Hepatocyte (in vitro differentiated cells): Measurements from ENCODE around the gene MGAT4A. TPM values are rescaled to one million over a fixed set of nuclear protein-coding genes. Genes with fewer than 3 reads are reported as not detected.

Experiments used
- DNase-seq: peaks from one replicate; pipeline ENCODE4 v3.0.0-alpha.2; 2016; ENCODE audit warnings: low spot score
- H2AFZ ChIP-seq: fragments of 200-600 bp; sonication (generic); 2 replicates; pipeline ENCODE4 v1.6.0; 2016; ENCODE audit warnings: antibody characterized with exemption, mild to moderate bottlenecking
- H3K27ac ChIP-seq: fragments of 200-600 bp; sonication (generic); 2 replicates; pipeline ENCODE4 v1.5.1; 2016; ENCODE audit warnings: mild to moderate bottlenecking
- H3K27me3 ChIP-seq: fragments of 200-600 bp; sonication (generic); 2 replicates; pipeline ENCODE4 v1.6.1; 2016
- H3K36me3 ChIP-seq: fragments of 200-600 bp; sonication (generic); replicated peaks from 2 replicates; pipeline ENCODE4 v1.5.1; 2016; ENCODE audit warnings: low read depth; ENCODE audit not compliant: insufficient read depth
- H3K4me1 ChIP-seq: fragments of 200-600 bp; sonication (generic); 2 replicates; pipeline ENCODE4 v1.5.1; 2016; ENCODE audit warnings: mild to moderate bottlenecking, moderate library complexity; ENCODE audit not compliant: insufficient read depth
- H3K4me2 ChIP-seq: fragments of 200-600 bp; sonication (generic); 2 replicates; pipeline ENCODE4 v1.6.0; 2016
- H3K4me3 ChIP-seq: fragments of 200-600 bp; sonication (generic); 2 replicates; pipeline ENCODE4 v1.5.1; 2016; ENCODE audit warnings: mild to moderate bottlenecking
- H3K79me2 ChIP-seq: fragments of 200-600 bp; sonication (generic); 2 replicates; pipeline ENCODE4 v1.6.0; 2017; ENCODE audit warnings: mild to moderate bottlenecking
- H3K9me2 ChIP-seq: fragments of 200-600 bp; sonication (generic); replicated peaks from 2 replicates; pipeline ENCODE4 v1.6.0; 2017; ENCODE audit warnings: mild to moderate bottlenecking; ENCODE audit not compliant: insufficient read depth
- H3K9me3 ChIP-seq: fragments of 200-600 bp; sonication (generic); 2 replicates; pipeline ENCODE4 v1.5.1; 2016; ENCODE audit warnings: low read depth, mild to moderate bottlenecking
- H4K20me1 ChIP-seq: fragments of 200-600 bp; sonication (generic); 2 replicates; pipeline ENCODE4 v1.6.0; 2016; ENCODE audit warnings: mild to moderate bottlenecking; ENCODE audit not compliant: insufficient read depth, poor library complexity, severe bottlenecking
- EZH2 ChIP-seq: fragments of 200-600 bp; sonication (generic); IDR thresholded peaks from 2 replicates; pipeline ENCODE4 v1.6.1; 2016; ENCODE audit warnings: antibody characterized with exemption, mild to moderate bottlenecking, borderline replicate concordance
- EZH2phosphoT487 ChIP-seq: fragments of 200-600 bp; sonication (generic); IDR thresholded peaks from one replicate; pipeline ENCODE4 v1.6.1; 2018; ENCODE audit warnings: antibody characterized with exemption, mild to moderate bottlenecking, low read depth, moderate library complexity; ENCODE audit not compliant: unreplicated experiment, severe bottlenecking
- WGBS: methylation state at CpG from one replicate; pipeline ENCODE4 v1.1.6; 2016; ENCODE audit warnings: low lambda C conversion rate; ENCODE audit errors: missing lambda C conversion rate; 5-methylcytosine and 5-hydroxymethylcytosine counted together
- polyA plus RNA-seq: library from polyadenylated mRNA; unstranded; fragments of >200 nt; fragmentation: Nextera tagmentation; extraction: Ambion mirVana; gene quantifications from 2 replicates; pipeline ENCODE4 v1.2.1, GENCODE V29; 2016
- total RNA-seq: library from RNA; depleted of rRNA; stranded (reverse); fragments of >200 nt; gene quantifications from 2 replicates; pipeline ENCODE4 v1.2.3, GENCODE V29; 2014
- TF ChIP-seq, protein P1 (sequence below): fragments of 200-600 bp; sonication (generic); IDR thresholded peaks from 2 replicates; pipeline ENCODE4 v1.5.1; 2016; ENCODE audit warnings: antibody characterized with exemption, mild to moderate bottlenecking; ENCODE audit not compliant: poor library complexity

The MGAT4A gene
- total and polyA plus RNA-seq, 2 experiments from 2014 or later: 10.1 to 21.6 TPM

DNA sequence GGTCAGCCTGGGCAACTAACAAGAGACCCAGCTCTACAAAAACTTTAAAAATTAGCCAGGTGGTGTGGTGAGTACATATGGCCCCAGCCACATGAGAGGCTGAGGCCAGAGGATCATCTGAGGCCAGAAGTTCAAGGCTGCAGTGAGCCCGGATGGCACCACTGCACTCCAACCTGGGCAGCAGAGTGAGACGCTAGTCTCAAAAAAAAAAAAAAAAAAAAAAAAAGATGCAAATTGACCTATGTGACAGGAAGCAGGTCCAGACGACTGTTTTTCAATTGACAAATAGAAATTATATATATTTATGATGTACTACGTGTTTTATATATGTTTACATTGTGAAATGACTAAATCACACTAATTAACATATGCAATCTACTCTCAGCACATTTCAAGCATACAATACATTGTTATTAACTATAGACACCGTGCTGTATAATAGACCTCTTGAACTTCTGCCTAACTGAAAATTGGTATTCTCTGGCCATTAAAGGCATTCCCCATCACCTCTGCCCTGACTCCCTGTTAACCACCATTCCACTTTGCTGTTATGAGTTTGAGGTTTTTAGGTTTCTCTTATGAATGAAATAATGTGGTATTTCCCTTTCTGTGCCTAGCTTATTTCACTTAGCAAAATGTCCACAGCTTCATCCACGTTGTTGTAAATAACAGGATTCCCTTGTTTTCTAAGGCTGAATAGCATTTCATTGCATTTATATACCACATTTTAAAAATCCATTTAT lies 32.4 kb upstream of the MGAT4A start:
- Histone ChIP-seq H3K4me2 (no peak overlapping the region), H3K27me3 (no peaks in the 10 kb centered on the region), H3K9me3 (no peaks in the 10 kb centered on the region), H3K36me3 (no peaks in the 10 kb centered on the region), H3K4me3 (no peak overlapping the region), H3K27ac (no peak overlapping the region), H3K79me2 (no peaks in the 10 kb centered on the region), H2AFZ (no peak overlapping the region), H3K9me2 (no peaks in the 10 kb centered on the region), H3K4me1 (peaks cover 2% of the 10 kb centered on the region), H4K20me1 (no peaks in the 10 kb centered on the region)
- WGBS: 90% methylated on average over 5 of the region's 6 CpGs
- no peak for TF ChIP-seq EZH2
- DNase-seq: no peak

DNA sequence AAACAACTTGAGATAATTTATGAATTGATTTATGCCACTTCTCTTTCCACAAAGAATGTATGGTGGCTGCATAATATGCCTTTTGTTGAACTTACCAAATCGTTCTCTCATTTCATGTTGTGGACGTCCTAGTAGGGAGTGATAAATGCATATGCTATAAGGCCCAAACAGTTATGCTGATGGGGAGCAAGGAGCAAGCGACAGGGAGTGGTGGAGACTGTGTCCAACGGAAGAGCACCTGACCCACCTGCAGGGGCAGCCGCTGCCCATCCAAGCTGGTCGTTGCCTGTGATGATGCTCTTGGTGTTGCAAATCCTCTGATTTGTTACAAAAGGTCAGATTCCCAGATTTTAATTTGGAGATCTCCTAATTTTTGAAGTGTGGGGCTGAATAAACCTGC lies 31.0 kb upstream of the MGAT4A start:
- no peaks in the 10 kb centered on the region for H3K9me2 ChIP-seq
- H3K9me3 ChIP-seq: no peaks in the 10 kb centered on the region
- H3K27me3 ChIP-seq: no peaks in the 10 kb centered on the region
- no peaks in the 10 kb centered on the region for H3K79me2 ChIP-seq
- H3K4me3 ChIP-seq: no peak overlapping the region
- DNase-seq: no peak
- H3K4me1 ChIP-seq: peaks cover 2% of the 10 kb centered on the region
- no peak overlapping the region for H3K4me2 ChIP-seq
- TF ChIP-seq EZH2phosphoT487: no peak
- TF ChIP-seq, protein P1, sequence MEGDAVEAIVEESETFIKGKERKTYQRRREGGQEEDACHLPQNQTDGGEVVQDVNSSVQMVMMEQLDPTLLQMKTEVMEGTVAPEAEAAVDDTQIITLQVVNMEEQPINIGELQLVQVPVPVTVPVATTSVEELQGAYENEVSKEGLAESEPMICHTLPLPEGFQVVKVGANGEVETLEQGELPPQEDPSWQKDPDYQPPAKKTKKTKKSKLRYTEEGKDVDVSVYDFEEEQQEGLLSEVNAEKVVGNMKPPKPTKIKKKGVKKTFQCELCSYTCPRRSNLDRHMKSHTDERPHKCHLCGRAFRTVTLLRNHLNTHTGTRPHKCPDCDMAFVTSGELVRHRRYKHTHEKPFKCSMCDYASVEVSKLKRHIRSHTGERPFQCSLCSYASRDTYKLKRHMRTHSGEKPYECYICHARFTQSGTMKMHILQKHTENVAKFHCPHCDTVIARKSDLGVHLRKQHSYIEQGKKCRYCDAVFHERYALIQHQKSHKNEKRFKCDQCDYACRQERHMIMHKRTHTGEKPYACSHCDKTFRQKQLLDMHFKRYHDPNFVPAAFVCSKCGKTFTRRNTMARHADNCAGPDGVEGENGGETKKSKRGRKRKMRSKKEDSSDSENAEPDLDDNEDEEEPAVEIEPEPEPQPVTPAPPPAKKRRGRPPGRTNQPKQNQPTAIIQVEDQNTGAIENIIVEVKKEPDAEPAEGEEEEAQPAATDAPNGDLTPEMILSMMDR: no peak
- TF ChIP-seq EZH2: no peak
- WGBS: 89% methylated on average over 6 of the region's 6 CpGs
- H4K20me1 ChIP-seq: no peaks in the 10 kb centered on the region
- no peak overlapping the region for H3K27ac ChIP-seq
- H2AFZ ChIP-seq: no peak overlapping the region
- H3K36me3 ChIP-seq: no peaks in the 10 kb centered on the region

DNA sequence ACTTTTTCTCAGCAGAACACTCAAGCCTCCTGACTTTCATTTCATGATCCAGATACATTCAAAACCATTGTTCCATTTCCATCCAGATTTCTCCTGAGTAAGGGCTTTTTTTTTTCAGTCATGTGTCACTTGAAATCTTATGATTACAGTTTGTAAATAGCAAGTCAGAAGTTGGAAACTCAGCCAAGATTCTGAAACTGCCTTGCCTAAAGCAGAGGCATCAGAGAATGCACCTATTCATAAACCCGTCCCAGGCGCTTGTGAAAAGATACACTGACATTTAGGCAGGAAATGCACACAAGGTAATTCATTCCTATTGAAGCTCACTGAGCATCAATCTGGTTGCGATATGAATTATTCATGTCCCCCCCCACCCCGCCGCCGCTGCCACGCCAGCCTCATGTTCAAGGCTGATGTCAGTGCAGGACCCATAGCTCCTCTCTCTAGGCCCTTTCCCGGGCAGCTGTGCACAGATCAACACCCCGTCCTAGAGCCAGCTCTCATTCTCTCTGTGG lies 30.4 kb upstream of the MGAT4A start:
- no peak overlapping the region for H3K4me2 ChIP-seq
- H3K9me3 ChIP-seq: no peaks in the 10 kb centered on the region
- no peaks in the 10 kb centered on the region for H4K20me1 ChIP-seq
- no peaks in the 10 kb centered on the region for H3K9me2 ChIP-seq
- no peak for DNase-seq
- H3K4me1 ChIP-seq: peaks cover 2% of the 10 kb centered on the region
- 83% methylated on average over 9 of the region's 9 CpGs for WGBS
- H3K4me3 ChIP-seq: no peak overlapping the region
- H3K79me2 ChIP-seq: no peaks in the 10 kb centered on the region
- H3K36me3 ChIP-seq: no peaks in the 10 kb centered on the region
- no peak overlapping the region for H2AFZ ChIP-seq
- H3K27ac ChIP-seq: no peak overlapping the region
- H3K27me3 ChIP-seq: no peaks in the 10 kb centered on the region
- TF ChIP-seq, protein P1: no peak
- TF ChIP-seq EZH2phosphoT487: no peak
- no peak for TF ChIP-seq EZH2

DNA sequence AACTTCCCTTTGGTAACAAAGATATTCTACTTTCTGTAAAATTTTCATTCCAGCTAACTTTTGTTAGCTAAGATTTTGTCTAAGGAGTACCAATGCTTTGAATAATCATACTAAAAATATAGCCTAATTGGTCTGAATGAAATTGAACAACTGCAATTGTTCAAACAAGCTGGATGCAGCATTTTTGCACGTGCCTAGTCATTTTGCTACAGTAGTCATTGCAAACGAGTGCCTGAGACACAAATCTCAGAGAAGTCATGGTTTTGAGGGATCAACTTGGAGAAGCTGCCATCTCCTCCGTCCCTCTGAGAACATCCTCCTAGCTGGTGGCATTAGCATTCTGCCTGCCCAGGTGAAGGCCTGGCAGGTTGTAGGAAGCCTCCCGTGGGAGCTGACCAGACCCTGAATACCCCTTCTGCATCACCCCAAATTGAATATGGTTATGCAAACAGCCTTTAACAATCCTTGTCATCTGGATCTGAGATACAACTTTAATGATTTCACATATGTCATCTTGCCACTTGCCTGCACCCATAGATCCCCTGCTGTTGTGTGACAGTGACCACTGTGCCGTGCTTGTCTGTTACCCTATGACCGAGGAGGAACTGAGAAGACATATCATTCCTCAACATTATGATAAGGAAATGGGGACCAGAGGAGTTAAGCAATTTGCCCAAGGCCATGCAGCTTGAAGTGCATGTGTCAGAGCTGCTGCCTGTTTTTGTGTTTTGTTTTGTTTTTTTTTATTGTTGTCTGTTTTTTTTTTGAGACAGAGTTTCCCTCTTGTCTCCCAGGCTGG lies 29.1 kb upstream of the MGAT4A start:
- Histone ChIP-seq H3K36me3 (no peaks in the 10 kb centered on the region), H3K4me3 (no peak overlapping the region), H3K79me2 (no peaks in the 10 kb centered on the region), H3K9me3 (no peaks in the 10 kb centered on the region), H3K27ac (no peak overlapping the region), H3K9me2 (no peaks in the 10 kb centered on the region), H4K20me1 (no peaks in the 10 kb centered on the region), H3K4me2 (no peak overlapping the region), H3K4me1 (no peaks in the 10 kb centered on the region), H3K27me3 (no peaks in the 10 kb centered on the region), H2AFZ (no peak overlapping the region)
- DNase-seq: no peak
- WGBS: 77% methylated on average over 6 of the region's 6 CpGs
- TF ChIP-seq, protein P1: no peak
- TF ChIP-seq EZH2 (no peak), EZH2phosphoT487 (no peak)
